H9 (cell line): ENCODE data around the gene SDR39U1. TPM values are rescaled to one million over a fixed set of nuclear protein-coding genes. Genes with fewer than 3 reads are reported as not detected.

Experiments
- DNase-seq: peaks from one replicate; pipeline ENCODE4 v3.0.0-alpha.2; 2017
- H2AFZ ChIP-seq: one replicate; pipeline ENCODE4 v1.6.1; 2013; ENCODE audit warnings: mild to moderate bottlenecking, low read length, control low read depth, moderate library complexity
- H2AK5ac ChIP-seq: 2 replicates; pipeline ENCODE4 v1.6.1; 2013; ENCODE audit warnings: low read length, control low read depth, mixed read lengths; ENCODE audit not compliant: insufficient read length
- H2BK120ac ChIP-seq: one replicate; pipeline ENCODE4 v1.6.1; 2013; ENCODE audit warnings: low read depth, mild to moderate bottlenecking, low read length, control low read depth, inconsistent platforms; ENCODE audit not compliant: poor library complexity, severe bottlenecking
- H2BK12ac ChIP-seq: 2 replicates; pipeline ENCODE4 v1.6.1; 2013; ENCODE audit warnings: low read length, control low read depth, mixed read lengths, low read depth; ENCODE audit not compliant: insufficient read length
- H2BK15ac ChIP-seq: 2 replicates; pipeline ENCODE4 v1.6.1; 2013; ENCODE audit warnings: low read depth, low read length, control low read depth
- H2BK20ac ChIP-seq: one replicate; pipeline ENCODE4 v1.6.1; 2013; ENCODE audit warnings: low read depth, mild to moderate bottlenecking, low read length, control low read depth, inconsistent platforms; ENCODE audit not compliant: poor library complexity, severe bottlenecking
- H2BK5ac ChIP-seq: 2 replicates; pipeline ENCODE4 v1.6.1; 2013; ENCODE audit warnings: low read length, control low read depth, mixed read lengths; ENCODE audit not compliant: insufficient read length
- H3K14ac ChIP-seq: 2 replicates; pipeline ENCODE4 v1.6.1; 2013; ENCODE audit warnings: low read length, control low read depth; ENCODE audit not compliant: insufficient read depth
- H3K18ac ChIP-seq: 2 replicates; pipeline ENCODE4 v1.6.1; 2013; ENCODE audit warnings: low read depth, mild to moderate bottlenecking, mixed read lengths, low read length, control low read depth; ENCODE audit not compliant: insufficient read length
- H3K23ac ChIP-seq: 2 replicates; pipeline ENCODE4 v1.6.1; 2013; ENCODE audit warnings: low read length, control low read depth, mixed read lengths, low read depth; ENCODE audit not compliant: insufficient read length
- H3K23me2 ChIP-seq: 2 replicates; pipeline ENCODE4 v1.6.1; 2013; ENCODE audit warnings: low read depth, mild to moderate bottlenecking, mixed read lengths, low read length, control low read depth; ENCODE audit not compliant: insufficient read length, poor library complexity, severe bottlenecking
- H3K27ac ChIP-seq: 2 replicates; pipeline ENCODE4 v1.5.1; 2013; ENCODE audit warnings: low read length, control low read depth, mixed read lengths, low read depth; ENCODE audit not compliant: insufficient read length
- H3K27me3 ChIP-seq: 2 replicates; pipeline ENCODE4 v1.6.1; 2013; ENCODE audit warnings: low read length, control low read depth, inconsistent platforms; ENCODE audit not compliant: insufficient read depth
- H3K4ac ChIP-seq: 2 replicates; pipeline ENCODE4 v1.6.1; 2013; ENCODE audit warnings: low read depth, mild to moderate bottlenecking, control low read depth, inconsistent platforms, low read length, moderate library complexity
- H3K4me1 ChIP-seq: 2 replicates; pipeline ENCODE4 v1.6.1; 2013; ENCODE audit warnings: low read length, control low read depth, inconsistent platforms; ENCODE audit not compliant: insufficient read depth
- H3K4me2 ChIP-seq: 2 replicates; pipeline ENCODE4 v1.6.1; 2013; ENCODE audit warnings: low read length, control low read depth, mixed read lengths; ENCODE audit not compliant: insufficient read length, insufficient read depth
- H3K56ac ChIP-seq: 2 replicates; pipeline ENCODE4 v1.6.1; 2013; ENCODE audit warnings: low read depth, mild to moderate bottlenecking, mixed read lengths, low read length, control low read depth; ENCODE audit not compliant: insufficient read length
- H3K79me1 ChIP-seq: 2 replicates; pipeline ENCODE4 v1.6.1; 2013; ENCODE audit warnings: low read depth, mild to moderate bottlenecking, moderate library complexity, low read length, control low read depth, inconsistent platforms; ENCODE audit not compliant: insufficient read depth, poor library complexity, severe bottlenecking
- H3K79me2 ChIP-seq: 2 replicates; pipeline ENCODE4 v1.6.1; 2013; ENCODE audit warnings: low read length, control low read depth, inconsistent platforms; ENCODE audit not compliant: insufficient read depth
- H3K9ac ChIP-seq: 2 replicates; pipeline ENCODE4 v1.6.1; 2013; ENCODE audit warnings: low read length, control low read depth, mixed read lengths; ENCODE audit not compliant: insufficient read length; ENCODE audit errors: extremely low read depth
- H3K9me3 ChIP-seq: one replicate; pipeline ENCODE4 v1.6.1; 2013; ENCODE audit warnings: low read depth, low read length, inconsistent platforms; ENCODE audit not compliant: control insufficient read depth
- H3T11ph ChIP-seq: one replicate; pipeline ENCODE4 v1.6.1; 2013; ENCODE audit warnings: mild to moderate bottlenecking, low read length, control low read depth, inconsistent platforms
- H4K20me1 ChIP-seq: one replicate; pipeline ENCODE4 v1.6.1; 2013; ENCODE audit not compliant: control insufficient read depth, insufficient read length, insufficient read depth
- H4K5ac ChIP-seq: 2 replicates; pipeline ENCODE4 v1.6.1; 2013; ENCODE audit warnings: low read depth, mild to moderate bottlenecking, mixed read lengths, low read length, control low read depth; ENCODE audit not compliant: insufficient read length
- H4K8ac ChIP-seq: replicated peaks from 2 replicates; pipeline ENCODE4 v1.6.1; 2013; ENCODE audit warnings: low read length, control low read depth, mixed read lengths, low read depth; ENCODE audit not compliant: insufficient read length
- H4K91ac ChIP-seq: 2 replicates; pipeline ENCODE4 v1.6.1; 2013; ENCODE audit warnings: low read depth, mild to moderate bottlenecking, moderate library complexity, mixed read lengths, low read length, control low read depth; ENCODE audit not compliant: insufficient read length
- H3K27ac Mint-ChIP-seq, 3 experiments: 2 replicates in 2 of 3; 3 replicates in 1 of 3; pipeline ENCODE4 v1.8.0; 2020 to 2021; ENCODE audit warnings: mixed read lengths in 3 of 3, mild to moderate bottlenecking in 1 of 3, moderate library complexity in 1 of 3
- H3K27me3 Mint-ChIP-seq: 2 replicates; pipeline ENCODE4 v1.8.0; 2021; ENCODE audit warnings: low read depth, mild to moderate bottlenecking, moderate library complexity, mixed read lengths
- H3K36me3 Mint-ChIP-seq, 3 experiments: 2 replicates in 2 of 3; 3 replicates in 1 of 3; pipeline ENCODE4 v1.8.0; 2020 to 2021; ENCODE audit warnings: low read depth in 3 of 3, mixed read lengths in 3 of 3; ENCODE audit not compliant: insufficient read depth in 1 of 3
- H3K4me1 Mint-ChIP-seq, 2 experiments: 2 replicates each; pipeline ENCODE4 v1.8.0; 2020; ENCODE audit warnings: mixed read lengths in 2 of 2
- H3K4me3 Mint-ChIP-seq, 2 experiments: 2 replicates in 1 of 2; 3 replicates in 1 of 2; pipeline ENCODE4 v1.8.0; 2020 to 2021; ENCODE audit warnings: mild to moderate bottlenecking in 2 of 2, mixed read lengths in 2 of 2, moderate library complexity in 1 of 2
- H3K9me3 Mint-ChIP-seq, 2 experiments: 2 replicates in 1 of 2; 3 replicates in 1 of 2; pipeline ENCODE4 v1.8.0; 2020; ENCODE audit warnings: mild to moderate bottlenecking in 2 of 2, mixed read lengths in 2 of 2, moderate library complexity in 1 of 2
- CTCF ChIP-seq: fragments of 200-600 bp; sonication (generic); conservative IDR thresholded peaks from 3 replicates; pipeline ENCODE4 v1.8.0; 2021; ENCODE audit warnings: antibody characterized with exemption, mild to moderate bottlenecking
- WGBS: extraction: QIAGEN DNeasy Blood & Tissue Kit; methylation state at CpG from one replicate; pipeline ENCODE4 v1.1.7; 2013; ENCODE audit warnings: missing lambda C conversion rate, low lambda C conversion rate, mixed read lengths; ENCODE audit not compliant: insufficient read length; ENCODE audit errors: extremely low coverage; 5-methylcytosine and 5-hydroxymethylcytosine counted together
- total RNA-seq: library from RNA; stranded (reverse); gene quantifications from 2 replicates; pipeline ENCODE4 v1.2.1, GENCODE V29; 2021

Gene SDR39U1
- total RNA-seq, 1 experiment from 2014 or later = 56.2 TPM

- Histone ChIP-seq H2BK12ac (no peak overlapping the region), H3T11ph (no peak overlapping the region), H3K79me2 (no peaks in the 10 kb centered on the region), H3K23me2 (peaks cover 7% of the 10 kb centered on the region), H3K18ac (no peak overlapping the region), H3K27ac (no peak overlapping the region), H3K14ac (no peak overlapping the region), H2AK5ac (no peak overlapping the region), H3K56ac (no peak overlapping the region), H2BK120ac (no peak overlapping the region), H4K91ac (no peak overlapping the region), H4K20me1 (no peaks in the 10 kb centered on the region), H3K23ac (no peak overlapping the region), H2BK20ac (no peak overlapping the region), H3K4me2 (no peak overlapping the region), H2BK5ac (no peak overlapping the region), H3K9me3 (no peaks in the 10 kb centered on the region), H3K79me1 (no peaks in the 10 kb centered on the region), H3K27me3 (peaks cover 2% of the 10 kb centered on the region; the same call in 1 of the 2 replicates), H2AFZ (no peak overlapping the region), H4K5ac (no peak overlapping the region), H4K8ac (no peak overlapping the region), H3K9ac (no peak overlapping the region), H2BK15ac (no peak overlapping the region), H3K4ac (no peak overlapping the region), H3K4me1 (peaks cover 3% of the 10 kb centered on the region; the same call in 1 of the 2 replicates)
- Mint-ChIP-seq H3K36me3 (no peaks in the 10 kb centered on the region), H3K27me3 (peaks cover 8% of the 10 kb centered on the region), H3K27ac (no peak overlapping the region; a peak in 1 of 7 replicates), H3K4me1 (peaks cover 24 to 25% of the 10 kb centered on the region in 2 experiments), H3K9me3 (no peaks in the 10 kb centered on the region), H3K4me3 (no peak overlapping the region)
- no peak for DNase-seq
- no CpG with 5 or more reads among the region's 2 CpGs for WGBS
- TF ChIP-seq CTCF = no peak
These were observed 16.2 kb downstream of the SDR39U1 start for GRCh38 chr14:24426150-24426911.
